K562 (cell line): Measurements from ENCODE around the gene ABI3BP. TPM values are rescaled to one million over a fixed set of nuclear protein-coding genes. Genes with fewer than 3 reads are reported as not detected.

Experiments used
- ATAC-seq: fragments of 200-7000 bp; cut with Tn5 transposase; 3 replicates; pipeline ENCODE4 v1.9.1; 2020; ENCODE audit warnings: moderate library complexity
- BruUV-seq: library from RNA; stranded (reverse); fragments of 400-500 nt; replicated peaks from 2 replicates; lab custom pipeline; 2021; lab: Mats Ljungman, UMichigan
- CTCF ChIA-PET: fragments of 300-600 bp; formaldehyde crosslinking; extraction: SDS; loops from one replicate; lab custom pipeline; 2021; ENCODE audit warnings: low intra/inter-chr PET ratio; lab: Yijun Ruan, JAX
- POLR2A ChIA-PET: fragments of 300-600, 350-650 bp; sonication (Branson Sonifier 250); formaldehyde crosslinking; extraction: SDS; loops from one replicate; lab custom pipeline; 2021; ENCODE audit warnings: antibody characterized with exemption, inconsistent platforms; lab: Yijun Ruan, JAX
- DNase-seq, 4 experiments: peaks; one replicate each; pipeline versions ENCODE4 v3.0.0 to v3.0.0-alpha.2; 2011 to 2018; ENCODE audit warnings: low spot score in 3 of 4, mixed read lengths in 3 of 4; ENCODE audit errors: extremely low read depth in 1 of 4
- FAIRE-seq: peaks from 2 replicates; lab custom pipeline; 2011; peaks lifted over from hg19 to GRCh38; lab: Jason Lieb, UNC
- H2AFZ ChIP-seq: 2 replicates; pipeline ENCODE4 v1.6.0; 2011; ENCODE audit warnings: low read depth, low read length, control low read depth, inconsistent platforms
- H3K27ac ChIP-seq: fragments of 200-600 bp; 3 replicates; pipeline ENCODE4 v1.8.0; 2011; ENCODE audit warnings: low read depth, mild to moderate bottlenecking, control low read depth, inconsistent platforms, low read length, moderate library complexity, mixed read lengths; ENCODE audit errors: extremely low read depth
- H3K27me3 ChIP-seq, 2 experiments: fragments of 300-600 bp in 1 of 2; 2 replicates in 1 of 2; 3 replicates in 1 of 2; pipeline versions ENCODE4 v1.6.0 to v1.8.0; 2011; ENCODE audit warnings: inconsistent platforms in 2 of 2, low read length in 2 of 2, mild to moderate bottlenecking in 1 of 2, mixed read lengths in 1 of 2, moderate library complexity in 1 of 2; ENCODE audit not compliant: control insufficient read depth in 2 of 2, insufficient read depth in 2 of 2
- H3K36me3 ChIP-seq: fragments of 300-600 bp; 3 replicates; pipeline ENCODE4 v1.8.0; 2011; ENCODE audit warnings: mild to moderate bottlenecking, low read length, inconsistent platforms; ENCODE audit not compliant: control insufficient read depth, insufficient read depth
- H3K4me1 ChIP-seq, 2 experiments: fragments of 200-600 bp in 1 of 2; replicated peaks in 1 of 2; 2 replicates in 1 of 2; 3 replicates in 1 of 2; pipeline versions ENCODE4 v1.5.1 to v1.8.0; 2011; ENCODE audit warnings: inconsistent platforms in 2 of 2, low read length in 2 of 2, mild to moderate bottlenecking in 1 of 2, mixed read lengths in 1 of 2, moderate library complexity in 1 of 2; ENCODE audit not compliant: control insufficient read depth in 2 of 2, insufficient read depth in 2 of 2
- H3K4me2 ChIP-seq: 2 replicates; pipeline ENCODE4 v1.6.1; 2011; ENCODE audit warnings: low read length, control low read depth, inconsistent platforms, mixed read lengths; ENCODE audit not compliant: insufficient read depth
- H3K4me3 ChIP-seq: fragments of 200-600 bp; sonication (generic), shearing (Covaris generic); 2 replicates; pipeline ENCODE4 v1.5.1; 2016; ENCODE audit warnings: control low read depth, inconsistent platforms
- H3K79me2 ChIP-seq: fragments of 200-600 bp; 3 replicates; pipeline ENCODE4 v1.8.0; 2011; ENCODE audit warnings: low read length, inconsistent platforms; ENCODE audit not compliant: control insufficient read depth, insufficient read depth
- H3K9ac ChIP-seq, 2 experiments: 2 replicates each; pipeline versions ENCODE4 v1.6.0 to v1.6.1; 2011; ENCODE audit warnings: low read depth in 2 of 2, low read length in 2 of 2, control low read depth in 1 of 2, inconsistent platforms in 1 of 2, mild to moderate bottlenecking in 1 of 2, mixed read lengths in 1 of 2; ENCODE audit not compliant: insufficient read depth in 1 of 2
- H3K9me1 ChIP-seq: one replicate; pipeline ENCODE4 v1.6.0; 2011; ENCODE audit warnings: inconsistent platforms, mild to moderate bottlenecking, low read length, moderate library complexity; ENCODE audit not compliant: control insufficient read depth, insufficient read depth
- H3K9me3 ChIP-seq: replicated peaks from 2 replicates; pipeline ENCODE4 v1.5.1; 2011; ENCODE audit warnings: low read depth, low read length, inconsistent platforms; ENCODE audit not compliant: control insufficient read depth, insufficient read depth
- H4K20me1 ChIP-seq: replicated peaks from 2 replicates; pipeline ENCODE4 v1.6.1; 2011; ENCODE audit warnings: low read length, inconsistent platforms, mixed read lengths; ENCODE audit not compliant: control insufficient read depth, insufficient read depth
- GABPB2 ChIP-seq: fragments of 250-450 bp; sonication (Bioruptor Pico); conservative IDR thresholded peaks from 2 replicates; pipeline ENCODE4 v1.5.1; 2021; ENCODE audit warnings: mild to moderate bottlenecking
- JUNB ChIP-seq: fragments of 450-650 bp; formaldehyde crosslinking; conservative IDR thresholded peaks from 2 replicates; pipeline ENCODE4 v1.4.0; 2020; ENCODE audit warnings: mild to moderate bottlenecking
- MBD2 ChIP-seq: sonication (generic); IDR thresholded peaks from 2 replicates; pipeline ENCODE4 v1.6.1; 2016; ENCODE audit warnings: low read depth, borderline replicate concordance
- MECOM ChIP-seq: fragments of 250-450 bp; sonication (Bioruptor Pico); IDR thresholded peaks from 2 replicates; pipeline ENCODE4 v1.8.0; 2022; ENCODE audit warnings: inconsistent platforms
- MTA2 ChIP-seq: fragments of 450-650 bp; IDR thresholded peaks from 2 replicates; pipeline ENCODE4 v1.6.1; 2016; ENCODE audit warnings: low read depth
- MXI1 ChIP-seq: IDR thresholded peaks from 2 replicates; pipeline ENCODE4 v1.6.1; 2011; ENCODE audit warnings: low read depth, mild to moderate bottlenecking, improper control_type of control experiment, low read length
- NFXL1 ChIP-seq: fragments of 450-650 bp; formaldehyde crosslinking; IDR thresholded peaks from 2 replicates; pipeline ENCODE4 v1.4.0; 2021; ENCODE audit warnings: mild to moderate bottlenecking
- NONO ChIP-seq, 2 experiments: fragments of 200-400 bp in 1 of 2; fragments of 450-650 bp in 1 of 2; formaldehyde crosslinking in 1 of 2; IDR thresholded peaks; 2 replicates each; pipeline ENCODE4 v1.6.1; 2017; ENCODE audit warnings: low read depth in 2 of 2, mild to moderate bottlenecking in 2 of 2, moderate library complexity in 2 of 2, low read length in 1 of 2
- RUNX1 ChIP-seq: sonication (generic); IDR thresholded peaks from 2 replicates; pipeline ENCODE4 v1.6.1; 2016; ENCODE audit warnings: antibody characterized with exemption, low read depth
- SRSF1 ChIP-seq: fragments of 200-400 bp; formaldehyde crosslinking; IDR thresholded peaks from 2 replicates; pipeline ENCODE4 v1.6.1; 2017; ENCODE audit warnings: mild to moderate bottlenecking, low read depth, low read length, moderate library complexity
- SUPT5H ChIP-seq: fragments of 450-650 bp; IDR thresholded peaks from 2 replicates; pipeline ENCODE4 v1.6.1; 2016
- TCF3 ChIP-seq: sonication (generic); formaldehyde crosslinking; IDR thresholded peaks from 2 replicates; pipeline ENCODE4 v1.4.0; 2020; ENCODE audit warnings: mild to moderate bottlenecking, missing genetic modification reagents
- ZNF707 ChIP-seq: fragments of 250-450 bp; sonication (Bioruptor Pico); conservative IDR thresholded peaks from 2 replicates; pipeline ENCODE4 v1.8.0; 2022; ENCODE audit warnings: inconsistent platforms, mild to moderate bottlenecking, moderate library complexity
- WGBS: fragments of 100-300 bp; shearing (Covaris generic); methylation state at CpG from one replicate; pipeline ENCODE4 v1.1.6; 2016; ENCODE audit warnings: low coverage, mixed read lengths; ENCODE audit not compliant: insufficient coverage; ENCODE audit errors: missing lambda C conversion rate; 5-methylcytosine and 5-hydroxymethylcytosine counted together
- in situ Hi-C: fragments of 300-500 bp; cut with MboI; formaldehyde crosslinking; loops from 4 replicates; pipeline ENCODE4 v1.15.0; 2018; ENCODE audit warnings: inconsistent platforms, mixed read lengths
- intact Hi-C: fragments of 100-400 bp; cut with micrococcal nuclease; formaldehyde crosslinking; loops from 2 replicates; pipeline ENCODE4 v1.14.2; 2022
- polyA plus RNA-seq, 8 experiments: library from polyadenylated mRNA; depleted of rRNA in 4 of 8; stranded (reverse) in 5 of 8; unstranded in 3 of 8; fragments of >200 nt; fragmentation: Nextera tagmentation in 2 of 8; fragmentation: Illumina TruSeq in 1 of 8; extraction: Ambion mirVana in 2 of 8; extraction: Trizol in 1 of 8; gene quantifications; 2 replicates each; pipeline versions ENCODE4 v1.2.1 to v1.2.3, GENCODE V29; 2011 to 2014; ENCODE audit warnings: inconsistent platforms in 1 of 8, missing spikeins in 1 of 8
- total RNA-seq, 7 experiments: library from RNA; depleted of rRNA in 6 of 7; stranded (reverse); fragments of >200 nt in 6 of 7; fragmentation: Illumina TruSeq in 2 of 7; extraction: Trizol in 2 of 7; gene quantifications; 2 replicates each; pipeline versions ENCODE4 v1.2.1 to v1.2.3, GENCODE V29; 2011 to 2021; ENCODE audit warnings: low replicate concordance in 1 of 7
- TF ChIP-seq, protein P1 (sequence below): sonication (generic); formaldehyde crosslinking; IDR thresholded peaks from 2 replicates; pipeline ENCODE4 v1.4.0; 2020; ENCODE audit warnings: mild to moderate bottlenecking, missing genetic modification reagents
- TF ChIP-seq, protein P2 (sequence below), 2 experiments: IDR thresholded peaks in 1 of 2; conservative IDR thresholded peaks in 1 of 2; 2 replicates each; pipeline ENCODE4 v1.6.1; 2016; ENCODE audit warnings: low read depth in 2 of 2, mild to moderate bottlenecking in 1 of 2, missing compliant biosample characterization in 1 of 2, missing genetic modification characterization in 1 of 2, moderate library complexity in 1 of 2
- TF ChIP-seq, protein P3 (sequence below): fragments of 250-450 bp; sonication (Bioruptor Pico); IDR thresholded peaks from 2 replicates; pipeline ENCODE4 v1.5.0; 2020; ENCODE audit warnings: mild to moderate bottlenecking, borderline replicate concordance

ABI3BP gene
- total and polyA plus RNA-seq, 9 of the 15 experiments (the other 6 are each of a cell fraction or from before 2014, with no cell fraction given), result 0.01 to 0.24 (median 0.06) TPM; not detected in 5

DNA sequence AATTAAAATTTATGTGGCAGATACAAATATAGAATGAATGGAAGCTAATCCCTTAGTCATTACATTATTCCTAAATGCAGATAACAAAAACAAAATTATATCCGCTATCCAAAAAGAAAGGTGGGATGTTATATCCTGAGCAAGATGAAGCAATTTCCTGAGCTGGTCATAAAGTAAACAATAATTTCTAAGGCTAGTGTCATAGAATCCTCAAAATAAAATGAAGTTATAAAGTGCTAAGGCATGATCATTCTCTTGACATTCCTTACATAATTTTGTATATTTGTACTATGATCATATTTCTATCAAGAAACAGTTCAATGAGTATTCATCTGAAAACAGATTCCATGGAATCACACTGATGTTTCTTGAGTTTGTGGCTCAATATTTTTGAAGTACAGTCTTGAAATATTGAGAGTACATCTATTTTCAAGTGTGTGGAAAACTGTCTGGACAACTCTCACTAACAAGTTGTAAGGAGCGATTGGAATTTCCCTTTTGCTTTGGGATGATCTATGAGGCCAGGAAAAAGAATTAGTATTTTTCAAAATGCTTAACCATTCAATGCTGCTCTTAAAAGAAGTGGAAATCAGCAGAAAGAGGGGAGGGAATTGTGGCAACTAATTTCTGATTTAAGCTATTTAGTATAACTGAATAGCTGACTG, 92.4 kb downstream of the ABI3BP start:
- H3K27me3 ChIP-seq, result no peaks in the 10 kb centered on the region
- CTCF ChIA-PET, result no interaction called here
- no peak for TF ChIP-seq NFXL1 (CRISPR knock-in tag)
- no peak for TF ChIP-seq JUNB (CRISPR knock-in tag)
- no peak for TF ChIP-seq SUPT5H
- TF ChIP-seq, protein P1, sequence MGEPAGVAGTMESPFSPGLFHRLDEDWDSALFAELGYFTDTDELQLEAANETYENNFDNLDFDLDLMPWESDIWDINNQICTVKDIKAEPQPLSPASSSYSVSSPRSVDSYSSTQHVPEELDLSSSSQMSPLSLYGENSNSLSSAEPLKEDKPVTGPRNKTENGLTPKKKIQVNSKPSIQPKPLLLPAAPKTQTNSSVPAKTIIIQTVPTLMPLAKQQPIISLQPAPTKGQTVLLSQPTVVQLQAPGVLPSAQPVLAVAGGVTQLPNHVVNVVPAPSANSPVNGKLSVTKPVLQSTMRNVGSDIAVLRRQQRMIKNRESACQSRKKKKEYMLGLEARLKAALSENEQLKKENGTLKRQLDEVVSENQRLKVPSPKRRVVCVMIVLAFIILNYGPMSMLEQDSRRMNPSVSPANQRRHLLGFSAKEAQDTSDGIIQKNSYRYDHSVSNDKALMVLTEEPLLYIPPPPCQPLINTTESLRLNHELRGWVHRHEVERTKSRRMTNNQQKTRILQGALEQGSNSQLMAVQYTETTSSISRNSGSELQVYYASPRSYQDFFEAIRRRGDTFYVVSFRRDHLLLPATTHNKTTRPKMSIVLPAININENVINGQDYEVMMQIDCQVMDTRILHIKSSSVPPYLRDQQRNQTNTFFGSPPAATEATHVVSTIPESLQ (CRISPR knock-in tag), result no peak
- TF ChIP-seq ZNF707 (CRISPR knock-in tag), result no peak
- no peak for TF ChIP-seq MTA2
- no peak for TF ChIP-seq SRSF1
- no peak for TF ChIP-seq NONO (IDR thresholded peaks at IDR 0.05; ENCODE audit: low read depth in 2 of 2, low read length in 1 of 2)
- no peak for TF ChIP-seq RUNX1
- TF ChIP-seq TCF3, result no peak
- no peak for TF ChIP-seq MXI1
- TF ChIP-seq, protein P2, sequence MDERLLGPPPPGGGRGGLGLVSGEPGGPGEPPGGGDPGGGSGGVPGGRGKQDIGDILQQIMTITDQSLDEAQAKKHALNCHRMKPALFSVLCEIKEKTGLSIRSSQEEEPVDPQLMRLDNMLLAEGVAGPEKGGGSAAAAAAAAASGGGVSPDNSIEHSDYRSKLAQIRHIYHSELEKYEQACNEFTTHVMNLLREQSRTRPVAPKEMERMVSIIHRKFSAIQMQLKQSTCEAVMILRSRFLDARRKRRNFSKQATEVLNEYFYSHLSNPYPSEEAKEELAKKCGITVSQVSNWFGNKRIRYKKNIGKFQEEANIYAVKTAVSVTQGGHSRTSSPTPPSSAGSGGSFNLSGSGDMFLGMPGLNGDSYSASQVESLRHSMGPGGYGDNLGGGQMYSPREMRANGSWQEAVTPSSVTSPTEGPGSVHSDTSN (CRISPR knock-in tag; IDR thresholded peaks at IDR 0.05; ENCODE audit: low read depth), result no peak
- TF ChIP-seq, protein P2 (tag; conservative IDR thresholded peaks at IDR 0.05; ENCODE audit: low read depth), result no peak
- TF ChIP-seq MECOM (CRISPR knock-in tag), result no peak
- TF ChIP-seq GABPB2 (CRISPR knock-in tag), result no peak
- no peak for TF ChIP-seq MBD2
- TF ChIP-seq, protein P3, sequence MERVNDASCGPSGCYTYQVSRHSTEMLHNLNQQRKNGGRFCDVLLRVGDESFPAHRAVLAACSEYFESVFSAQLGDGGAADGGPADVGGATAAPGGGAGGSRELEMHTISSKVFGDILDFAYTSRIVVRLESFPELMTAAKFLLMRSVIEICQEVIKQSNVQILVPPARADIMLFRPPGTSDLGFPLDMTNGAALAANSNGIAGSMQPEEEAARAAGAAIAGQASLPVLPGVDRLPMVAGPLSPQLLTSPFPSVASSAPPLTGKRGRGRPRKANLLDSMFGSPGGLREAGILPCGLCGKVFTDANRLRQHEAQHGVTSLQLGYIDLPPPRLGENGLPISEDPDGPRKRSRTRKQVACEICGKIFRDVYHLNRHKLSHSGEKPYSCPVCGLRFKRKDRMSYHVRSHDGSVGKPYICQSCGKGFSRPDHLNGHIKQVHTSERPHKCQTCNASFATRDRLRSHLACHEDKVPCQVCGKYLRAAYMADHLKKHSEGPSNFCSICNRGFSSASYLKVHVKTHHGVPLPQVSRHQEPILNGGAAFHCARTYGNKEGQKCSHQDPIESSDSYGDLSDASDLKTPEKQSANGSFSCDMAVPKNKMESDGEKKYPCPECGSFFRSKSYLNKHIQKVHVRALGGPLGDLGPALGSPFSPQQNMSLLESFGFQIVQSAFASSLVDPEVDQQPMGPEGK (CRISPR knock-in tag), result no peak
- in situ Hi-C loops (no loop called here), intact Hi-C loops (no loop called here)
- no peaks in the 10 kb centered on the region for H3K9me3 ChIP-seq
- H3K4me2 ChIP-seq, result no peak overlapping the region
- H3K79me2 ChIP-seq, result no peaks in the 10 kb centered on the region
- 18% methylated on average over 2 of the region's 2 CpGs for WGBS
- BruUV-seq, result no TSS peak
- no peaks in the 10 kb centered on the region for H4K20me1 ChIP-seq
- POLR2A ChIA-PET, result no interaction called here
- no peaks in the 10 kb centered on the region for H3K36me3 ChIP-seq
- no peak overlapping the region for H3K27ac ChIP-seq
- no peak overlapping the region for H3K4me3 ChIP-seq
- no peak overlapping the region for H3K9ac ChIP-seq
- DNase-seq (no peak), ATAC-seq (no peak), FAIRE-seq (no peak)
- H2AFZ ChIP-seq, result no peak overlapping the region
- no peaks in the 10 kb centered on the region for H3K9me1 ChIP-seq
- no peaks in the 10 kb centered on the region; a peak in 1 of 5 replicates for H3K4me1 ChIP-seq
